Glutamatergic neuron (in vitro differentiated cells): ENCODE results near the gene GAPVD1. TPM values are rescaled to one million over a fixed set of nuclear protein-coding genes. Genes with fewer than 3 reads are reported as not detected.

Source experiments
- DNase-seq: peaks from one replicate; pipeline ENCODE4 v3.0.0; 2022
- H3K27ac Mint-ChIP-seq: one replicate; pipeline ENCODE4 v1.8.0; 2020; ENCODE audit warnings: mild to moderate bottlenecking, mixed read lengths, inconsistent platforms; ENCODE audit not compliant: unreplicated experiment
- H3K27me3 Mint-ChIP-seq: one replicate; pipeline ENCODE4 v1.8.0; 2020; ENCODE audit warnings: mild to moderate bottlenecking, moderate library complexity, mixed read lengths, inconsistent platforms; ENCODE audit not compliant: unreplicated experiment
- H3K36me3 Mint-ChIP-seq: one replicate; pipeline ENCODE4 v1.8.0; 2020; ENCODE audit warnings: mild to moderate bottlenecking, mixed read lengths, inconsistent platforms; ENCODE audit not compliant: unreplicated experiment
- H3K4me1 Mint-ChIP-seq: one replicate; pipeline ENCODE4 v1.8.0; 2020; ENCODE audit warnings: mild to moderate bottlenecking, low read depth, mixed read lengths, inconsistent platforms; ENCODE audit not compliant: unreplicated experiment
- H3K4me3 Mint-ChIP-seq: one replicate; pipeline ENCODE4 v1.8.0; 2020; ENCODE audit warnings: mild to moderate bottlenecking, mixed read lengths, inconsistent platforms; ENCODE audit not compliant: unreplicated experiment
- H3K9me3 Mint-ChIP-seq: one replicate; pipeline ENCODE4 v1.8.0; 2020; ENCODE audit warnings: mild to moderate bottlenecking, moderate library complexity, mixed read lengths, inconsistent platforms; ENCODE audit not compliant: unreplicated experiment
- total RNA-seq: library from RNA; stranded (reverse); fragmentation: NEBNext Ultra II Directional; extraction: Animal tissue kit (Norgen Biotek cat#: 25700); gene quantifications from one replicate; pipeline ENCODE4 v1.2.1, GENCODE V29; 2021; ENCODE audit not compliant: unreplicated experiment
- TF ChIP-seq, protein P1 (sequence below): fragments of 200-600 bp; sonication (generic); IDR thresholded peaks from one replicate; pipeline ENCODE4 v1.5.0; 2021; ENCODE audit not compliant: partially characterized antibody, unreplicated experiment

The GAPVD1 gene
- total RNA-seq, 1 donor from 2014 or later, result 59.2 TPM

DNA sequence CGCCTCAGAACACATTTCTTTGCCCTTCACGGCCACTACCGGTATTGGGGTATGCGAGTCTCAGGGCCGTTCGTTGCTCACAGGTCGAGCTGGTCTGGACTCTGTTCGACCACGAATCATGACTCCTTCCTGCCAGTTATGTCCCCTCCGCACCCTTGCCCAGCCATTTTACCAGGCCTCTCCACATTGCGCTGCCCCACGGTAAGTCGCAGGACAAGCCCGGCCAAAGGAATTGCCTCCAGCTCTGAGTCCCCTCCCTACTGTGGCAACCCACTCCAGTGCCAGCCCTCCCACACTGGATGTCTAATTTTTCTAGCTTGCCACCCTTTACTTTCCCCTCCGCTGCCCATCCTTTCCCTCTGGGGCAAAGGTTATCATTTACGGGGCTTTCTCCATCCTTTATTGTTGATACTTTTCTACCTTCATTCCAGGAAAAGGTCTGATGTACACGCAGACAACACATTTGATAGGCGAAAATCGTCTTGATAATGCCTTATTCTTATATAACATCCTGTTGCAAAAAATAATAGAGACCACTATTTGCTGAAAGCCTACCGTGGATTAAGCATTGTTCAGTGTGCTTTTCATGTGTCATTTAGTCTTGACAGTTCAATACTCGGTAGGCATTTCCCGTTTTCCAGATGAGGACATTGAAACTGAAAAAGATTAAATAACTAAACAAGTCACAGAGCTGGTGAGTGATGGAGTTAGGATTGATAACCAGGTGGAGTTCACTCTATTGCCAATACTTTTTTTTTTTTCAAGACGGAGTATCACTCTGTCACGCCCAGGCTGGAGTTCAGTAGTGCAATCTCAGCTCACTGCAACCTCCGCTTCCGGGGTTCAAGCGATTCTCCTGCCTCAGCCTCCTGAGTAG lies 19.5 kb upstream of the GAPVD1 start:
- Mint-ChIP-seq H3K27ac (peak overlapping the region; percentile 98), H3K36me3 (no peaks in the 10 kb centered on the region), H3K9me3 (peaks cover 9% of the 10 kb centered on the region), H3K27me3 (peaks cover 14% of the 10 kb centered on the region), H3K4me1 (peaks cover 5% of the 10 kb centered on the region), H3K4me3 (peak overlapping the region; percentile 99)
- peak; percentile 34 for DNase-seq
- TF ChIP-seq, protein P1, sequence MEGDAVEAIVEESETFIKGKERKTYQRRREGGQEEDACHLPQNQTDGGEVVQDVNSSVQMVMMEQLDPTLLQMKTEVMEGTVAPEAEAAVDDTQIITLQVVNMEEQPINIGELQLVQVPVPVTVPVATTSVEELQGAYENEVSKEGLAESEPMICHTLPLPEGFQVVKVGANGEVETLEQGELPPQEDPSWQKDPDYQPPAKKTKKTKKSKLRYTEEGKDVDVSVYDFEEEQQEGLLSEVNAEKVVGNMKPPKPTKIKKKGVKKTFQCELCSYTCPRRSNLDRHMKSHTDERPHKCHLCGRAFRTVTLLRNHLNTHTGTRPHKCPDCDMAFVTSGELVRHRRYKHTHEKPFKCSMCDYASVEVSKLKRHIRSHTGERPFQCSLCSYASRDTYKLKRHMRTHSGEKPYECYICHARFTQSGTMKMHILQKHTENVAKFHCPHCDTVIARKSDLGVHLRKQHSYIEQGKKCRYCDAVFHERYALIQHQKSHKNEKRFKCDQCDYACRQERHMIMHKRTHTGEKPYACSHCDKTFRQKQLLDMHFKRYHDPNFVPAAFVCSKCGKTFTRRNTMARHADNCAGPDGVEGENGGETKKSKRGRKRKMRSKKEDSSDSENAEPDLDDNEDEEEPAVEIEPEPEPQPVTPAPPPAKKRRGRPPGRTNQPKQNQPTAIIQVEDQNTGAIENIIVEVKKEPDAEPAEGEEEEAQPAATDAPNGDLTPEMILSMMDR, result no peak

DNA sequence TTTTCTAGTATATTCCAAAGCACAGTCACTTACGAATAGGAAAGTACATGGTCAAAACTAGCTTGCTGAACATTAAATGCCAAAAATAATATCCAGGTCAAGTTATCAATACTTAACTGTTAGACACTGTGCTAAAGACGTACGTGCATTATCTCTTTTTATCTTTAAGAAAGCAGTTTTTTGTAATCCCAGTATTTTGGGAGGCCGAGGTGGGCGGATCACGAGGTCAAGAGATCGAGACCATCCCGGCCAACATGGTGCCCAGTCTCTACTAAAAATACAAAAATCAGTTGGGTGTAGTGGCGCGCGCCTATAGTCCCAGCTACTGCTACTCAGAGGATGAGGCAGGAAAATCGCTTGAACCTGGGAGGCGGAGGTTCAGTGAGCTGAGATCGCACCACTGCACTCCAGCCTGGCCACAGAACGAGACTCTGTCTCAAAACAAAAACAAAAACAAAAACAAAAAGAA lies 17.8 kb upstream of the GAPVD1 start:
- Mint-ChIP-seq H3K4me3 (no peak overlapping the region), H3K27me3 (peaks cover 14% of the 10 kb centered on the region), H3K36me3 (no peaks in the 10 kb centered on the region), H3K27ac (no peak overlapping the region), H3K9me3 (peaks cover 9% of the 10 kb centered on the region), H3K4me1 (peaks cover 2% of the 10 kb centered on the region)
- TF ChIP-seq, protein P1, result no peak
- no peak for DNase-seq

DNA sequence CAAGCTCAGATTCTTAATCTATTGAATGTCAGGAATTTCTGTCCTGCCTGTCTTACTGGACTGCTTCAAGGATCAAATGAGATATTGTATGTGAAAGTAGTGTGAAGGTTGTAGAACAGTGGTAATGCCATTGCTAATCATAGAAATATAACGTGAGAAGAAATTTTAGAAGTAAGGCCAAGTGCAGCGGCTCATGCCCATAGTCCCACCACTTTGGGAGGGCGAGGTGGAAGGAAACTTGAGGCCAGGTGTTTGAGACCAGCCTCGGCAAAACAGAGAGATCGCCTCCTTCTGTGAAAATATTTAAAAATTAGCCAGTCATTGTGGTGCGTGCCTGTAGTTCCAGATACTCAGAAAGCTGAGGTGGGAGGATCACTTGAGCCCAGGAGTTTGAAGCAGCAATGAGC lies 15.4 kb upstream of the GAPVD1 start:
- TF ChIP-seq, protein P1, result no peak
- H3K4me3 Mint-ChIP-seq, result no peak overlapping the region
- no peak overlapping the region for H3K27ac Mint-ChIP-seq
- peaks cover 11% of the 10 kb centered on the region for H3K27me3 Mint-ChIP-seq
- no peak for DNase-seq
- no peaks in the 10 kb centered on the region for H3K4me1 Mint-ChIP-seq
- no peaks in the 10 kb centered on the region for H3K36me3 Mint-ChIP-seq
- peaks cover 2% of the 10 kb centered on the region for H3K9me3 Mint-ChIP-seq

DNA sequence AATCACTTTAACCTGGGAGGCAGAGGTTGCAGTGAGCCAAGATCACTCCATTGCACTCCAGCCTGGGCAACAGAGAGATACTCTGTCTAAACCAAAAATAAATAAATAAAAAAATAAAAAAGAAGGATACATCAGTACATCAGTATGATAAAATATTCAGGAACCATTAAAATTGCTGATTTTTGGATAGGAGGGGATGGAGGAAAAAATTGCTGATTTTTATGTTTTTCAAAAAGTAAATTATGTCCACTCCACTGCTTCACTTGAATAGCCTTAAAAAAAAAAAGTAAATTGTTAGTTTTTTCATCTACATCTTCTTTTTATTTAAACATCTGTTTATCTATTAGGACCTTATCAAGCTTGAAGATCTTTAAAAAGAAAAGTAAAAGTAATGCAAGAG lies 7.4 kb upstream of the GAPVD1 start:
- no peak overlapping the region for H3K4me3 Mint-ChIP-seq
- H3K27me3 Mint-ChIP-seq, result no peaks in the 10 kb centered on the region
- H3K27ac Mint-ChIP-seq, result no peak overlapping the region
- TF ChIP-seq, protein P1, result no peak
- no peaks in the 10 kb centered on the region for H3K9me3 Mint-ChIP-seq
- H3K36me3 Mint-ChIP-seq, result no peaks in the 10 kb centered on the region
- DNase-seq, result no peak
- no peaks in the 10 kb centered on the region for H3K4me1 Mint-ChIP-seq

DNA sequence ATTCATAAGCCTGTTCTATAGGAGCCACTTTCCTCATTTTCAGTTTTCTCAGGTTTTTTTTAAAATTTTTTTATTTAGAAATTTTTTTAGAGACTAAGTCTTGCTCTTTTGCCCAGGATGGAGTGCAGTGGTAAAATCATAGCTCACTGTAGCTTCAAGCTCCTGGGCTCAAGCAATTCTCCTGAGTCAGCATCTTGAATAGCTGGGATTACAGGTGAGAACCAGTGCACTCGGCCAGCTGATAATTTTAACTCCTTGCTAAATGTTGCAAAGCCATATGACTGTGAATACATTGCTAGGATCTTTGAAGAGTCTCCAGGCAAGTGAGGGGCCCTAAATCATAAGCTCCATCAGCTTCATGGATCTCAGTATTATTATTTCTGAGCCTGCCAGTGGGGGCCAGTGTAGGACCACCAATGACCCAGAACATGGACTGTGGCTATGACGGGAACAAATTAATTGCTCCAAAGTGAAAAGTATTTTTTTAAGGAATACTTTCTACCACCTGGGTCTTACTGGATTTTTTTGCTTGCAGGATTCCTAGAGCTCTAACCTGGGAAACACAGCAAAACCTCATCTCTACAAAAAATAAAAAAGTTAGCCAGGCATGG lies 5.7 kb upstream of the GAPVD1 start:
- H3K4me1 Mint-ChIP-seq, result peaks cover 6% of the 10 kb centered on the region
- TF ChIP-seq, protein P1, result no peak
- no peaks in the 10 kb centered on the region for H3K36me3 Mint-ChIP-seq
- no peaks in the 10 kb centered on the region for H3K27me3 Mint-ChIP-seq
- H3K4me3 Mint-ChIP-seq, result no peak overlapping the region
- no peaks in the 10 kb centered on the region for H3K9me3 Mint-ChIP-seq
- no peak overlapping the region for H3K27ac Mint-ChIP-seq
- DNase-seq, result peak; percentile 50
